ENCODE data around the gene CDH13. TPM values are rescaled to one million over a fixed set of nuclear protein-coding genes. Genes with fewer than 3 reads are reported as not detected.

The CDH13 gene
- total RNA-seq, 1 experiment from 2014 or later = 62.5 TPM

DNA sequence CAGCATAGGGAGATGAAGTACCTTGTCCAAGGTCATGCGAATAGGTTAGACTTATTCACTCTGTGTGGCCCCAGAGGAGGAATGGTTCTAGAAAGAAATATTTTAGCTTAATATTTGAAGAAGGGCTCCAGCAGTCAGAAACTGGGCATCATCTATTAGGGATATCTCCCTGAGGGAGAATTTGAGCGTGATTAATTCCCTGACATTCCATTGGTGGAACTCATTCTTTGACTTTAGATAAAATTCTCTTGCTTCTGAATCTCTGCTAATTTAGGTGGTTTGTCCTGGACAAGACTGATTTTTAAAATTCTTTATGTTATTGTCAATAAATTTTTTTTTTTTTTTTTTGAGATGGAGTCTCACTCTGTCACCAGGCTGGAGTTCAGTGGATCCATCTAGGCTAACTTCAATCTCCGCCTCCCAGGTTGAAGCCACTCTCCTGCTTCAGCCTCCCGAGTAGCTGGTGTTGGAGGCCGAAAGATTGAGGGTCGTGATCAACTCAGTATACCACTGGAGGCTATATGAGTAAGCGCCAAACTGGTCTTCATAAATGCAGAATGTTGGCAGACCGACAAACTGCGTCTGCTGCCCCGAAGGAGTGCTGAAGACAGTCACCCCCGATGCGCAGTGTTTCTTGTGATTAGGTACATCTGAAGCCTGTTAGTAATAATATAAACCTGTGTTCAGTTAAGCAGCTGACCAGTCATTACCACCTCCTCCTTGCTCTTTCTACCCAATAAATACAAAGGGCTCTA lies 913.1 kb downstream of the CDH13 start:
- H3K27ac ChIP-seq = no peak overlapping the region
- no peaks in the 10 kb centered on the region for H3K36me3 ChIP-seq
- no peaks in the 10 kb centered on the region for H3K4me1 ChIP-seq (replicated peaks)
- no peaks in the 10 kb centered on the region for H3K9me3 ChIP-seq (replicated peaks)
- DNase-seq (ENCODE audit: low read depth in 1 of 2, low spot score in 2 of 2) = no peak
- H3K4me3 ChIP-seq = no peak overlapping the region
- H3K27me3 ChIP-seq (replicated peaks) = no peaks in the 10 kb centered on the region

DNA sequence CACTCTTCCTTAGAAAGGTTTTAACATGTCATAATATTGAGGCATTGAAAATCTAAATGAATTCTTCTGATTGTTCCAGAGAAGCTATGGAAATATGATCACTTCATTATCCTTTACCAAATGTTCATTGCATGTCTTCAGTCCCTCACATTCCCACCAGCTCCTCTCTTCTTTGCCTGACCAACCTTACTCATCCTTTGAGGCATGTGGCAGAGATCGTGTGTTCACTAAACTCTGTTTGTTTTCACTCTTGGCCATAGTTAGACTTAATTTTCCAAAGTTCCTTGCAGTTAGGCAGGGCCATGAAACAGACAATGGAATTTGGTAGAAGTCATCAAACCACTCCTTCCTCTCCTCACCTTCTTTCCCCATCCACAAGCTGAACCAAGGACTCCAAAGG lies 914.5 kb downstream of the CDH13 start:
- no peak overlapping the region for H3K27ac ChIP-seq
- H3K27me3 ChIP-seq (replicated peaks) = no peaks in the 10 kb centered on the region
- DNase-seq (ENCODE audit: low read depth in 1 of 2, low spot score in 2 of 2) = no peak
- H3K9me3 ChIP-seq (replicated peaks) = no peaks in the 10 kb centered on the region
- no peak overlapping the region for H3K4me3 ChIP-seq
- H3K36me3 ChIP-seq = no peaks in the 10 kb centered on the region
- H3K4me1 ChIP-seq (replicated peaks) = no peaks in the 10 kb centered on the region

DNA sequence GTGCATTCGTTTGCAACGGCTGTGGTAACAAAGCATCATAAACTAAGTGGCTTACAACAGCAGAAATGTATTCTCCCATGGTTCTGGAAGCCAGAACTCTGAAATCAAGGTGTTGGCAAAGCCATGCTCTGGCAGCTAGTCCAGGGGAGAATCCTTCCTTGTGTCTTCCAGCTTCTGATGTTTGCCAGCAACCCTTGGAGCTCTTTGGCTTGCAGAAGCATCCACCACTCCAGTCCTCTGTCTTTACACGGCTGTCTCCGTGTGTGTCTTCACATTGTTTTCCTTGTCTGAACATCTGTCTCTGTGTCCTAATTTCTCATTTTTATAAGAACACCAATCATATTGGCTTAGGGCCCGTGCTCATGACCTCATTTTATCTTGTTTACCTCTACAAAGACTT lies 915.7 kb downstream of the CDH13 start:
- no peaks in the 10 kb centered on the region for H3K9me3 ChIP-seq (replicated peaks)
- no peaks in the 10 kb centered on the region for H3K4me1 ChIP-seq (replicated peaks)
- no peak overlapping the region for H3K4me3 ChIP-seq
- no peaks in the 10 kb centered on the region for H3K36me3 ChIP-seq
- H3K27me3 ChIP-seq (replicated peaks) = no peaks in the 10 kb centered on the region
- H3K27ac ChIP-seq = no peak overlapping the region
- DNase-seq (ENCODE audit: low read depth in 1 of 2, low spot score in 2 of 2) = no peak

DNA sequence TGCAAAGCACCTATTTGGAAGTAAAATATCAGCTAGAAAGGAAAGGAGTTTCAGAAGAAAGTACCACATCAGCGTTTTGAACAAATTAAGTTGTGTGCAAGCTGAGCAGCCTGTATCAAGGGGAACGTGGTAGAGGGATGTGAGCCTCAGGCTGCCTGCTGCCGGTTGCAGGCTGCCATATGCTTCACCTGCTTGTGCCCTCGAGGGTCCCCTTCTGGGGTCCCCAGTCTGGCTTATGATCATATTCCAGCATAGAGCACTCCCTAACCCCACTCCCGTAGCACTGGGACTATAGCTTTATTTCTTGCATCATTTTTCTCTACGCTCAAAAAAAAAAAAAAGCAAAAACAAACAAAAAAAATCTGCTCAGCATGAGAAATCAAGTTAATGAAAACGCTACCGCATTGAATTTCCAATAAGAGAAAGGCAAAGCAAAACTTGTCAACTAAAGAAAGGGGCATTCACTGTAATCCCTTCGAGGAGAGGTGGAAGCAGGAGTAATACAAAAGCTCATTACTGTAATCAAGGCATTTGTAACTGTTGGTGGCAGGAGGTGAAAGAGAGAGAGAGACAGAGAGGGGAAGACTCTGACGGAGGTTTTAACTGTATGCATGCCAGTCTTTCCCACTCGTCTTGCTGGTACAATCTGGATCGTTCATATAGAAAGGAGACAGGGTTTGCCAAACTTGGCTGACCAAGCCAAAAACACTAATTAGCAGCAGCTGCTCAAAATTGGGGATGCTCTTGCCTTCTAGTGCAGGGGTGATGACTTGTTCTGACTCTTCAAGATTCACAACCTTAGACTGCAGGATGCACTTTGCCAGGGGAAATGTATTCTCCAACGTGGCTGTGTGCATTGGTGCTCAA lies 922.8 kb downstream of the CDH13 start:
- Histone ChIP-seq H3K9me3 (replicated peaks) (peaks cover 4% of the 10 kb centered on the region), H3K36me3 (no peaks in the 10 kb centered on the region), H3K4me1 (replicated peaks) (peaks cover 24% of the 10 kb centered on the region), H3K4me3 (no peak overlapping the region), H3K27ac (no peak overlapping the region), H3K27me3 (replicated peaks) (no peaks in the 10 kb centered on the region)
- no peak for DNase-seq (ENCODE audit: low read depth in 1 of 2, low spot score in 2 of 2)

- DNase-seq (ENCODE audit: low read depth in 1 of 2, low spot score in 2 of 2) = no peak
- no peak overlapping the region for H3K27ac ChIP-seq
- peaks cover 24% of the 10 kb centered on the region for H3K4me1 ChIP-seq (replicated peaks)
- no peak overlapping the region for H3K4me3 ChIP-seq
- H3K27me3 ChIP-seq (replicated peaks) = no peaks in the 10 kb centered on the region
- H3K9me3 ChIP-seq (replicated peaks) = peaks cover 4% of the 10 kb centered on the region
- no peaks in the 10 kb centered on the region for H3K36me3 ChIP-seq
Observed at GRCh38 chr16:83550183-83550569, 923.4 kb downstream of the CDH13 start.

DNA sequence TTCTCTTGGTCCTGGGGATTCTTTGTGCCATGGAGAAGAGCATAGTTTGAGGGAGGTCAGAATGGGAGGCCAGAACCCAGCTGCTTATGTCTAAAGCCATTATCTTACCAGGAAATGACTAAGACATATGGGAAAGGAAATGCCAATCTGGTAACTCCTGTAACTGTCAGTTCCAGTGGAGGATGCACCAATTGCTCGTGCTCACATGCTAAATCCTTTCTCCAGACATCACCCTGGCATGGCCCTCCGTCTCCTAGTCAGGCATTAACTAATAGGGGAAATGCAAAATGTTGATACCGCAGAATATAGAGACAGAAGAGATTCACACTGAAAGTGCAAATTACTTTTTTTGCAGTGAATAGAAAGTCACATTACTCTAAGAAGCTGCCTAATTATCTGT lies 925.5 kb downstream of the CDH13 start:
- DNase-seq (ENCODE audit: low read depth in 1 of 2, low spot score in 2 of 2) = peak; percentile 27 to 47

DNA sequence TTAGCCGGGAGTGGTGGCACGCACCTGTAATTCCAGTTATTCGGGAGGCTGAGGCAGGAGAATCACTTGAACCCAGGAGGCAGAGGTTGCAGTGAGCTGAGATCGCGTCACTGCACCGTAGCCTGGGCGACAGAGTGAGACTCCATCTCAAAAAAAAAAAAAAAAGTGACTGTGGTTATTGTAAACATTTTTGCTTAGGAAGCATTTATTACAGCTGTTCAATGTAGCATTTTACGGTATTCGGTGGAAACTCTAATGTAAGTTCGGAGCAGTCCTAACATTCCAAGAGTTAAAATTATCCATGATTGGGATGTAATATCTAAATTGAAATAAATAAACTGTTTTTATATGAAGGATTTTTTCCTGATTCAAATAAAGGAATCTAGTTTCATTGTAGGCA lies 926.2 kb downstream of the CDH13 start:
- Histone ChIP-seq H3K27ac (peak overlapping the region; percentile 61), H3K4me3 (no peak overlapping the region), H3K36me3 (no peaks in the 10 kb centered on the region), H3K27me3 (replicated peaks) (no peaks in the 10 kb centered on the region), H3K9me3 (replicated peaks) (peaks cover 4% of the 10 kb centered on the region), H3K4me1 (replicated peaks) (peaks cover 24% of the 10 kb centered on the region)
- no peak for DNase-seq (ENCODE audit: low read depth in 1 of 2, low spot score in 2 of 2)

More for the DNA sequence above, 925.5 kb downstream of the CDH13 start:
- H3K27ac ChIP-seq = peak overlapping the region; percentile 61
- H3K9me3 ChIP-seq (replicated peaks) = peaks cover 4% of the 10 kb centered on the region
- no peak overlapping the region for H3K4me3 ChIP-seq
- H3K27me3 ChIP-seq (replicated peaks) = no peaks in the 10 kb centered on the region
- no peaks in the 10 kb centered on the region for H3K36me3 ChIP-seq
- peaks cover 24% of the 10 kb centered on the region for H3K4me1 ChIP-seq (replicated peaks)

DNA sequence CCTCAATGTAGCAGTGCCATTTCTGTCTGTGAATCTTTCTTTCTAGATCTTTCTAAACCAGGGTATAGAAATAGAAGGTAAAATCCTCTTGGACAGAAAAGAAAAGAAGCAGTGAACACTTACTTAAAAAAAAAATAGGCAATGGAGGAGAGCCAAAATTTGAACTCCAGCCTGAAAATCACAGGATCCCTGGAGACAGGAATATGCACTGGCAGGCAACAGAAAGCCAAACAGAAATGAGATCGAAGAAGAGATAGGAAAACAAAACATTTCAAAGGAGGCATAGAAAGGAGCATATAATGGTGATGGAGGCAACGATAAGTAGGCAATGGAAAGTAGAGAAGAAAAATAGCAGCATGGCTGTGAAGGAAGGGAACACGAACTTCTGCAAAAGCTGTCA lies 927.3 kb downstream of the CDH13 start:
- peaks cover 24% of the 10 kb centered on the region for H3K4me1 ChIP-seq (replicated peaks)
- no peak overlapping the region for H3K27ac ChIP-seq
- no peaks in the 10 kb centered on the region for H3K36me3 ChIP-seq
- H3K9me3 ChIP-seq (replicated peaks) = peaks cover 4% of the 10 kb centered on the region
- no peak overlapping the region for H3K4me3 ChIP-seq
- H3K27me3 ChIP-seq (replicated peaks) = no peaks in the 10 kb centered on the region
- DNase-seq (ENCODE audit: low read depth in 1 of 2, low spot score in 2 of 2) = no peak

GRCh38 chr16:83554540-83554939 lies 927.8 kb downstream of the CDH13 start:
- no peak overlapping the region for H3K27ac ChIP-seq
- no peak overlapping the region for H3K4me3 ChIP-seq
- H3K4me1 ChIP-seq (replicated peaks) = peaks cover 24% of the 10 kb centered on the region
- no peaks in the 10 kb centered on the region for H3K27me3 ChIP-seq (replicated peaks)
- no peaks in the 10 kb centered on the region for H3K36me3 ChIP-seq
- peaks cover 4% of the 10 kb centered on the region for H3K9me3 ChIP-seq (replicated peaks)
- DNase-seq (ENCODE audit: low read depth in 1 of 2, low spot score in 2 of 2) = no peak

- H3K9me3 ChIP-seq (replicated peaks) = no peaks in the 10 kb centered on the region
- no peaks in the 10 kb centered on the region for H3K27me3 ChIP-seq (replicated peaks)
- H3K4me3 ChIP-seq = no peak overlapping the region
- DNase-seq (ENCODE audit: low read depth in 1 of 2, low spot score in 2 of 2) = no peak
- H3K27ac ChIP-seq = no peak overlapping the region
- no peaks in the 10 kb centered on the region for H3K4me1 ChIP-seq (replicated peaks)
- no peaks in the 10 kb centered on the region for H3K36me3 ChIP-seq
Observed at GRCh38 chr16:83561876-83562275, 935.1 kb downstream of the CDH13 start.

GRCh38 chr16:83568345-83568744 lies 941.6 kb downstream of the CDH13 start:
- Histone ChIP-seq H3K27me3 (replicated peaks) (no peaks in the 10 kb centered on the region), H3K4me1 (replicated peaks) (no peaks in the 10 kb centered on the region), H3K27ac (no peak overlapping the region), H3K9me3 (replicated peaks) (no peaks in the 10 kb centered on the region), H3K4me3 (no peak overlapping the region), H3K36me3 (no peaks in the 10 kb centered on the region)
- DNase-seq (ENCODE audit: low read depth in 1 of 2, low spot score in 2 of 2) = no peak

GRCh38 chr16:83574388-83574787 lies 947.6 kb downstream of the CDH13 start:
- Histone ChIP-seq H3K4me3 (no peak overlapping the region), H3K27ac (no peak overlapping the region), H3K36me3 (no peaks in the 10 kb centered on the region), H3K27me3 (replicated peaks) (no peaks in the 10 kb centered on the region), H3K4me1 (replicated peaks) (no peaks in the 10 kb centered on the region), H3K9me3 (replicated peaks) (no peaks in the 10 kb centered on the region)
- DNase-seq (ENCODE audit: low read depth in 1 of 2, low spot score in 2 of 2) = no peak

DNA sequence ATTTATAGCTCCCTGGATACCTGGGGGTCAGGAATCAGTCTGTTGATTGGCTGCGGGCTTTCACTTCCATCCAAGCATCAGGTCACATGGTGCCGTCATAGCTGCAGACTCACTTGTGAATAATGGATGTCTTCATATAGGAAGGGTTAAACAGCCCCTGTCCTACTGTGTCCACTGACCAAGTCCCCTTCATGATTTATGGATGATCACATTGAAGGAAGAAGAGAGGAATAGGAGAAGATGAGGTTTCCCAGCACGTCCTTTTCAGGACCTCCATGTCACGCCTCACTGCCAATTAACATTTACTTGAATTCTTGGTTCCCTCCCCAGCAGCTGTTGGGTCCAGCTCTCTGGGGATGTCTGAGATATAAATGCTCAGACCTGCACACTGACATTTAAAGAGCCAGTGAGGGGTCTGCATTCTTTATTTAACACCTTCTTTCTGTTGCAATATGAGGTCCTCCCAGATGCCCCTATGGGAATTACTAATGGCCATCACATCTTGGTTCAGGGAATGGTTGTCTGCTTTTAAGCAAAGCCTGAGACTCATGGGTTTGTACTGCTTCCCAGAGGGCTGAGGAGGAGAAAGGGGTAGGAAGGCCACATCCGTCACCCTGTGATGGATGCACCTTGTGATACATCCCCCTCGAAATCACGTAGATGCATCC lies 950.4 kb downstream of the CDH13 start:
- no peak overlapping the region for H3K27ac ChIP-seq
- H3K9me3 ChIP-seq (replicated peaks) = no peaks in the 10 kb centered on the region
- no peaks in the 10 kb centered on the region for H3K27me3 ChIP-seq (replicated peaks)
- H3K36me3 ChIP-seq = no peaks in the 10 kb centered on the region
- no peak overlapping the region for H3K4me3 ChIP-seq
- H3K4me1 ChIP-seq (replicated peaks) = no peaks in the 10 kb centered on the region
- DNase-seq (ENCODE audit: low read depth in 1 of 2, low spot score in 2 of 2) = no peak

DNA sequence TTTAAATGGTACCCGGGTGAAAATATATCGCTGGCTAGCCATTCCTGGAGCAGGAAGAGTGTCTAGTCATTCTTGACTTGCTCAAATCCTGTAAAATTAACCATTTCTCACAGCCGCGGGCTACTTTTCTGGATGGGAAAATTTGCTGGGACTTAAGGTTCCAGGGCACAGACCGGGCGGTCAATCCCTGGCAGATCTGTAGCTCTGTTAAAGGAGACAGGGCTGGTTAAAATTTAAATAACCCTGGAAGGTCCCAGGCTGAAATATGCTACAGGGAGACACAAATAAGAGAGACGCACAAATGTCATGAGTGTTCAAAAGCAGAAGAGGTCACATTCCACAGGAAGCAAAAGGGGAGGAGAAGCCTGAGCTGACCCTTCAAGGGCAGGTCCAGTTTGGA lies 951.4 kb downstream of the CDH13 start:
- Histone ChIP-seq H3K27me3 (replicated peaks) (no peaks in the 10 kb centered on the region), H3K4me3 (no peak overlapping the region), H3K36me3 (no peaks in the 10 kb centered on the region), H3K4me1 (replicated peaks) (no peaks in the 10 kb centered on the region), H3K27ac (no peak overlapping the region), H3K9me3 (replicated peaks) (no peaks in the 10 kb centered on the region)
- no peak for DNase-seq (ENCODE audit: low read depth in 1 of 2, low spot score in 2 of 2)

Measured in SJSA1 (cell line).